ENCODE measurements around the gene CEACAM5.

CEACAM5 gene

DNA sequence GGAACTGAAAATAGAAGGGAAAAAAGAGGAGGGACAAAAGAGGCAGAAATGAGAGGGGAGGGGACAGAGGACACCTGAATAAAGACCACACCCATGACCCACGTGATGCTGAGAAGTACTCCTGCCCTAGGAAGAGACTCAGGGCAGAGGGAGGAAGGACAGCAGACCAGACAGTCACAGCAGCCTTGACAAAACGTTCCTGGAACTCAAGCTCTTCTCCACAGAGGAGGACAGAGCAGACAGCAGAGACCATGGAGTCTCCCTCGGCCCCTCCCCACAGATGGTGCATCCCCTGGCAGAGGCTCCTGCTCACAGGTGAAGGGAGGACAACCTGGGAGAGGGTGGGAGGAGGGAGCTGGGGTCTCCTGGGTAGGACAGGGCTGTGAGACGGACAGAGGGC lies at the start of gene CEACAM5:
CEACAM5 (plus strand) TSS at position 146 of the 400 bp plus-strand sequence; CDS start at position 252, 106 bp downstream.
- no peak for DNase-seq

DNA sequence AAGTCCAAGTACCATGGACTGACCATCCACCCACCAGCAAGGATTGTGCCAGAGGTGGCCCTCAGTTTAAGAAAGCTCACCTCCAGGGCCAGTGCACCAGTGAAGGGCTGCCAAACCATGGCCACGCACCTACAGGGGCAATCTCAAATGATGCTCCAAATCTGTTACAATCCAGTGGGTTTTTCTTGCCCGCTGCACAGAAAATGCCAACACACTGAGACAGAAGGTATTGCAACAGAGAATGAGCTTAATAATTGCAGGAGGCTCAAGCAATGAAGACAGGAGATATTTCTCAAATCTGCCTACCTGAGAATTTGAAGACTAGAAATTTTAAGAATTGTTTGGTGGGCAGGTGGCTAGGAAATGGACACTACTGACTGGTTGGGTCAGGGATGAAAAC lies 42.4 kb upstream of the CEACAM5 start:
- no peak for DNase-seq

DNA sequence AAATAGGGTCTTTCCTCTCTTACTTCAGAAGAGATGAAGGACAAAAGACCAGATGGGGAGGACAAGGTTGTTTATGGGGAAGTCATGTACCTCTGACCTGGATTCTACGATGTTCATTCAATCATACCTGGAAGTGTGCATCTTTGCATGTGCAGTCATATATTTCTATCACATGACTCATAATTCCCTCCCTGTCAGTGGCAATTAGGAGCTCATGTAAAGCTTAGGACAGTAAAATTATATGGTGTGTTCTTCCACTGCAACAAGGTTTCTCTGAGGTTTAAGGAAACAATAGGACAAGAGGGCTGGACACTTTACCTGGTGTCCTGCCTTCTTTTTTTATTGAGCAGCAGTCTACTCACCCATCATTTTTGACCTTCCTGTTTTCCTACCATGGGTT lies 40.1 kb upstream of the CEACAM5 start:
- no peak for DNase-seq

DNA sequence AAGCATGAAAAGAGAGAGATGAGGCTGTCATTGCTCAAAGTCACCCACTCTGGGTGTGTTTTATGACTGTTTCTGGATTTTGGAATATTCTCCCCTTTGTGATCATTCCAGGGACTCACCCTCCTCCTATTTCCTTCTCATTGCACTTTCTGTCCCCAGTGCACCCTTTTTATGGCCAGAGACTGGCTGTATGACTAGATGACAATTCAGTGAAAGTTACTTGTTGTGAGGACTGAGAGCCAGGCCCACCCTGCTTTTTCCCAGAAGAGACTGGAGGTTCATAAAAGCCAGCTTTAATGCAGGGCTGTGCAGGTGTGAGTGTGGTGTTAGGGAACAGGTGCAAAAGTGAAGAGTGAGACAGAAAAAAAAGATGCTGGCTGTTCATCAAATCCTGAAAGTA lies 37.7 kb upstream of the CEACAM5 start:
- DNase-seq, result no peak

DNA sequence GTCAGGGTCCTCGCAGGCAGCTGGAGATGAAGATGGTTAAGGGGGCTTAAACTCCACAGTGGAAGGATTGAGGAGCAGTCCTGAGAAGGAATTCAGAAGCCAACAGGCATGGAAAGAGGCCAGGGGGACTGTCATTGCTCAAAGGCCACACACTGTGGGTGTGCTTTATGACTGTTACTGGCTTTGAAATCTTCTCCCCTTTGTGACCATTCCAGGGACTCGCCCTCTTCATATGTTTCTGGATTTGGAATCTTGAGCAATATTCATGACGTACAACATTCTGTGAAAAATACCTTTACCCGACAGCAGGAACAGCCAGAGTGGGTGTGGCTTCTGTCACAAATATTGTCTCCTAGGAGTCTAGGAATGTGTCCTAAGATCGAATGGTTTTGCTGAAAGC lies 36.9 kb upstream of the CEACAM5 start:
- DNase-seq, result no peak

DNA sequence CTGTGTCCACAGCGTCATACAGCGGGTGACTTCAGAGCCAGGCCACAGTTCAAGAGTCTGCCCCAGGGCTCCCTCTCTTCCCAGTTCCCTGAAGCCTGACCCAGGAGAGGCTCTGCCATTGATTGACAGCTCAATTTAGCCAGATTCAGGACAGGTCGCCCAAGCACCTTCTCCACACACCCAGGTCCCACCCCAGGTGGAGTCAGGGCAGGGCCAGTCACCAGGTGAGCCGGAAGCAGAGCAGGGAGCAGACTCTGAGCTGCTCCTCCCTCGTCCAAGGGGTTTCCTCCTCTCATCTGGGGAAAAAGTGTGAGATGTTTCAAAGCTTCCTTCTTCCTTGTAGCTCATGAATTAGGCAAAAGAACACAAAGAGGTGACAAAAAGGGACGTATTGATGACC lies 26.0 kb upstream of the CEACAM5 start:
- DNase-seq, result no peak

DNA sequence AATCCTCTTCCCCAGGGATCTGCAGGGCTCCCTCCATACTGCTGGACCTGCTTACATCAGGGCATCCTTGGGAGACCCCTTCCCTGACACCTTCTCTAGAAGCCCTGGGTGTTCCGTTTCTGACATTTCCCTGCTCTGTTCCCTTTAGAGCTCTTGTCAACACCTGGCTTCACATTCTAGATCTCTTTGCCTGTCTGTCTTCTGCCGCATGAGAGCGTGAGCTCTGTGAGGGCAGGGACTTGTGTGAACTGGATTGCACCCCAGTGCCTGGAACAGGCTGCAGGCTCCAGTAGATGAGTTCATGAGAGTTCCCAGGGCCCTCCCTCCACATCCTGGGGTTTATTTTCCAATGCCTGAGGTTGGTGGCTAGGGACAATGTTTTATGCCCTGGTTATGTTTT lies 21.0 kb upstream of the CEACAM5 start:
- no peak for DNase-seq

DNA sequence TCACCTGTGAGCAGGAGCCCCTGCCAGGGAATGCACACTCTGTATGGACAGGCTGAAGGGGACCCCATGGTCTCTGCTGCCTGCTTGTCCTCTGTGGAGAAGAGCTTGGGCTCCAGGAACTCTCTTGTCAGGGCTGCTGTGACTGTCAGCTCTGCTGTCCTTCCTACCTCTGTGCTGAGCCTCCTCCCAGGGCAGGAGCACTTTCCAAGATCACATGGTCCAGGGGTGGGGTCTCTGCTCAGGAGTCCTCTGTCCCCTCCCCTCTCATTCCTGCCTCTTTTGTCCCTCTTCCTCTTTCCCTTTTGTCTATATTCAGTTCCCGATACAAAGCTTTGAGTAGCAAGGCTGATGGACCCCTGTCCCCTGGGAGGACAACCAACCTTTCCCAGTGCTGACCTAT lies 20.3 kb upstream of the CEACAM5 start, which contains the start of gene CEACAM7:
CEACAM7 (minus strand) TSS at position 173 of the 400 bp plus-strand sequence; CDS start at position 68, 105 bp downstream.
- DNase-seq, result no peak

DNA sequence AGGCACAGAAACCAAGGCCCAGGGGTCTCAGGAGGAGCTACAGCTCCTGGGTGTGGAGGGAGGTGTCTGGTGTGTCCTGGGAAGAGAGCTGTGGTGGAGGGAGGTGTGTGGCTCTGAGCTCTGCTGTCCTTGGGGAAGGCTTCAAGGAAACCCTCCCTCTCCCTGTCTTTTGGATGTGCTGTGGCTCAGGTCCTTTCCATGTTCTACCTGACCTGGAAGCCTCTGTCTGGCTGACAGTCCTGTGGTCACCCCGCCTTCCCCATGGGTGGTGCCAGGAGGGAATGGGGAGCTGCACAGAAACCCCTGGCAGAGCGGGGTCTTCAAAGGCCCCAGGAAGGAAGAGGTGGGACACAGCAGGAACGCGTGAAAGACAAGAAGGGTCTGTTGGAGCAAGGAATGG lies 19.7 kb upstream of the CEACAM5 start:
- no peak for DNase-seq

DNA sequence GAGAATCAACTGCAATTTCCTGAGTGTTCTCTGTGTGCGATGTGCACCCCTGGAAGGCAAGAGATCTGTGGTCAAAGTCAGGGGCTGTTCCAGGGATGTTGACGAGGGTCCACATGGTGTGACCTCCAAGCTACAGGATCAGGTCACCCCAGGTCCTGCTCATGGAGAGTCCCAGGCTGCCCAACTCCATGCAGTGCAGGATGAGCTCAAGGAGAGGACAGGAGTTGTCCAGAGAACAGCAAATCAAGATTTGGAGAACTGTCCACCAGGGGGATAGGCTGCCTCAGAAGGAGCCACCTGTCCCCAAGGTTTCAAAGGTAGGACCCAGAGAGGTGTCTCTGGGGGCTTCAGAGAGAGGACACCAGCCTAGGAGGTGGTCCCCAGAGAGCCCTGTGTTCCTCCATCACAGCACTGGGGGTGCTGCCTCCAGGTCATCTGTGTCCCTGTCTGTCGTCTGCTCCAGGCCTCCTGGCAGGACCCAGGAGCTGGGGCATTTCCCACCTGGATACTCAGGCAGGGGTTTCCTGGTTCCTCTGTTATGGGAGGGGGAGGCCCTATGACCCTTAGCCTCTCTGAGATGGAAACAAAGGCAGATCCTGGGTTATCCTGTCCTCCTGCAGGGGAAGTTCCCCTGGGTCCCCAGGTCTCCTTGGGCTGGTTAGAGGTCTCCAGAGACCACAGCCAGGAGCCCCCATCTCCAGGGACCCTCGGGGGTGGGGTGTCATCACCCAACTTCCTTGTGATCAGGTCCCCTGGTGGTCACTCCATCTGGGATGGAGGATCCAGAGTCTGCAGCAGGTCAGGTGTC lies 18.2 kb upstream of the CEACAM5 start:
- no peak for DNase-seq

DNA sequence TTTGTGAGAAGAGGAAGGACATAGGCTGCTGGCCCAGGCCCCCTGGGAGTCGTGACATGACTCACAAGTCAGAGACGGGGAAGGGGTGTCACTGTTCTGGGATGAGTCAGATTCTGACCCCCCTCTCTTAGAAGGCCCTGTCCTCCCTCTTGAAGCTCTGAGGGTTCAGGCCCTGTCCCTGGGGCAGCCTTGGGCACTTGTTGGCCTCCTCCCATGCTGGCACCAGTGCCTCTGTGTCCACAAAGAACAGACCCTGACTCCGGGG lies 17.7 kb upstream of the CEACAM5 start:
- no peak for DNase-seq

DNA sequence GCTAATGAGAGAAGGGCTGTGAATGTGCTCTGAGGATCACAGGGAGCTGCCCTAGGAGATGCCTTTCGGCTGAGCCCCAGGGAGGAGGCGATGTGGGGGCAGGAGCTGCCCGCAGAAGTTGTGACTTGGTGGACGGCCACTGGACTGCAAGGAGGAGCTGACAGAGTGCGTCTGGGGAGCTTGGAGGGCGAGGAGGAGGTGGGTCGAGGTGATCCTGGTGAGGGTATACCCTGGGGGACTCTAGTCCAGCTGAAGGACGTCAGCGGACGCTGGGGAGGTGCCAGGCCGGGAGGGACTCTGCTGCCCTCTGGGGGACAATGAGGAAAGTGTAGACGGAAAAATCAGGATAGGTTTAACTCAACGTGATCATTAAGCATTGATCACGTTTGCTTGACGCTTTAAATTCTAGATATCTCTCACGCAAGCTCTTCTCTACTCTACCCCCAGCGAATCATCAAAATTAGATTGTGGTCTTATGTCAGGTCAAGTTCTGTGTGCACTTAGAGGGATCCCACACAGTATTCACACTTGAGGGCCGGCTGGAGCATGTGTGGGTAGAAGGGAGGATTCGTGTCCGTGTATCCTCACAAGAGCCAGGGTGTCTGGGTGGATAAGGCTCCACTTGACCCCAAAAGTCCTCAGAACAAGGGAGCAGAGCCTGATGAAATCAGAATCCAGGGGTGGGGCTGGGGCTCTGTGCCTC lies 17.0 kb upstream of the CEACAM5 start:
- DNase-seq, result no peak

DNA sequence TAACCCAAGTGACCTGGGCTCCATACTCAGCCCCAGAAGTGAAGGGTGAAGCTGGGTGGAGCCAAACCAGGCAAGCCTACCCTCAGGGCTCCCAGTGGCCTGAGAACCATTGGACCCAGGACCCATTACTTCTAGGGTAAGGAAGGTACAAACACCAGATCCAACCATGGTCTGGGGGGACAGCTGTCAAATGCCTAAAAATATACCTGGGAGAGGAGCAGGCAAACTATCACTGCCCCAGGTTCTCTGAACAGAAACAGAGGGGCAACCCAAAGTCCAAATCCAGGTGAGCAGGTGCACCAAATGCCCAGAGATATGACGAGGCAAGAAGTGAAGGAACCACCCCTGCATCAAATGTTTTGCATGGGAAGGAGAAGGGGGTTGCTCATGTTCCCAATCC lies 14.2 kb upstream of the CEACAM5 start:
- no peak for DNase-seq

DNA sequence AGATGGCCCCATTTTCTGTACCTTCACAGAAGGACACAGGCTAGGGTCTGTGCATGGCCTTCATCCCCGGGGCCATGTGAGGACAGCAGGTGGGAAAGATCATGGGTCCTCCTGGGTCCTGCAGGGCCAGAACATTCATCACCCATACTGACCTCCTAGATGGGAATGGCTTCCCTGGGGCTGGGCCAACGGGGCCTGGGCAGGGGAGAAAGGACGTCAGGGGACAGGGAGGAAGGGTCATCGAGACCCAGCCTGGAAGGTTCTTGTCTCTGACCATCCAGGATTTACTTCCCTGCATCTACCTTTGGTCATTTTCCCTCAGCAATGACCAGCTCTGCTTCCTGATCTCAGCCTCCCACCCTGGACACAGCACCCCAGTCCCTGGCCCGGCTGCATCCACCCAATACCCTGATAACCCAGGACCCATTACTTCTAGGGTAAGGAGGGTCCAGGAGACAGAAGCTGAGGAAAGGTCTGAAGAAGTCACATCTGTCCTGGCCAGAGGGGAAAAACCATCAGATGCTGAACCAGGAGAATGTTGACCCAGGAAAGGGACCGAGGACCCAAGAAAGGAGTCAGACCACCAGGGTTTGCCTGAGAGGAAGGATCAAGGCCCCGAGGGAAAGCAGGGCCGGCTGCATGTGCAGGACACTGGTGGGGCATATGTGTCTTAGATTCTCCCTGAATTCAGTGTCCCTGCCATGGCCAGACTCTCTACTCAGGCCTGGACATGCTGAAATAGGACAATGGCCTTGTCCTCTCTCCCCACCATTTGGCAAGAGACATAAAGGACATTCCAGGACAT lies 13.4 kb upstream of the CEACAM5 start:
- DNase-seq, result no peak

DNA sequence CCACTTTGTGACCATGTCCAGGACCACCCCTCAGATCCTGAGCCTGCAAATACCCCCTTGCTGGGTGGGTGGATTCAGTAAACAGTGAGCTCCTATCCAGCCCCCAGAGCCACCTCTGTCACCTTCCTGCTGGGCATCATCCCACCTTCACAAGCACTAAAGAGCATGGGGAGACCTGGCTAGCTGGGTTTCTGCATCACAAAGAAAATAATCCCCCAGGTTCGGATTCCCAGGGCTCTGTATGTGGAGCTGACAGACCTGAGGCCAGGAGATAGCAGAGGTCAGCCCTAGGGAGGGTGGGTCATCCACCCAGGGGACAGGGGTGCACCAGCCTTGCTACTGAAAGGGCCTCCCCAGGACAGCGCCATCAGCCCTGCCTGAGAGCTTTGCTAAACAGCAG lies 12.7 kb upstream of the CEACAM5 start:
- no peak for DNase-seq

DNA sequence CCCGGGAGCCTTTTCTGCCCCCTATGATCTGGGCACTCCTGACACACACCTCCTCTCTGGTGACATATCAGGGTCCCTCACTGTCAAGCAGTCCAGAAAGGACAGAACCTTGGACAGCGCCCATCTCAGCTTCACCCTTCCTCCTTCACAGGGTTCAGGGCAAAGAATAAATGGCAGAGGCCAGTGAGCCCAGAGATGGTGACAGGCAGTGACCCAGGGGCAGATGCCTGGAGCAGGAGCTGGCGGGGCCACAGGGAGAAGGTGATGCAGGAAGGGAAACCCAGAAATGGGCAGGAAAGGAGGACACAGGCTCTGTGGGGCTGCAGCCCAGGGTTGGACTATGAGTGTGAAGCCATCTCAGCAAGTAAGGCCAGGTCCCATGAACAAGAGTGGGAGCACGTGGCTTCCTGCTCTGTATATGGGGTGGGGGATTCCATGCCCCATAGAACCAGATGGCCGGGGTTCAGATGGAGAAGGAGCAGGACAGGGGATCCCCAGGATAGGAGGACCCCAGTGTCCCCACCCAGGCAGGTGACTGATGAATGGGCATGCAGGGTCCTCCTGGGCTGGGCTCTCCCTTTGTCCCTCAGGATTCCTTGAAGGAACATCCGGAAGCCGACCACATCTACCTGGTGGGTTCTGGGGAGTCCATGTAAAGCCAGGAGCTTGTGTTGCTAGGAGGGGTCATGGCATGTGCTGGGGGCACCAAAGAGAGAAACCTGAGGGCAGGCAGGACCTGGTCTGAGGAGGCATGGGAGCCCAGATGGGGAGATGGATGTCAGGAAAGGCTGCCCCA lies 11.8 kb upstream of the CEACAM5 start:
- DNase-seq, result no peak

DNA sequence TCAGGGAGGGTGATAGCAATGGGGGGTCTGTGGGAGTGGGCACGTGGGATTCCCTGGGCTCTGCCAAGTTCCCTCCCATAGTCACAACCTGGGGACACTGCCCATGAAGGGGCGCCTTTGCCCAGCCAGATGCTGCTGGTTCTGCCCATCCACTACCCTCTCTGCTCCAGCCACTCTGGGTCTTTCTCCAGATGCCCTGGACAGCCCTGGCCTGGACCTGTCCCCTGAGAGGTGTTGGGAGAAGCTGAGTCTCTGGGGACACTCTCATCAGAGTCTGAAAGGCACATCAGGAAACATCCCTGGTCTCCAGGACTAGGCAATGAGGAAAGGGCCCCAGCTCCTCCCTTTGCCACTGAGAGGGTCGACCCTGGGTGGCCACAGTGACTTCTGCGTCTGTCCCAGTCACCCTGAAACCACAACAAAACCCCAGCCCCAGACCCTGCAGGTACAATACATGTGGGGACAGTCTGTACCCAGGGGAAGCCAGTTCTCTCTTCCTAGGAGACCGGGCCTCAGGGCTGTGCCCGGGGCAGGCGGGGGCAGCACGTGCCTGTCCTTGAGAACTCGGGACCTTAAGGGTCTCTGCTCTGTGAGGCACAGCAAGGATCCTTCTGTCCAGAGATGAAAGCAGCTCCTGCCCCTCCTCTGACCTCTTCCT lies 11.1 kb upstream of the CEACAM5 start:
- DNase-seq, result no peak

DNA sequence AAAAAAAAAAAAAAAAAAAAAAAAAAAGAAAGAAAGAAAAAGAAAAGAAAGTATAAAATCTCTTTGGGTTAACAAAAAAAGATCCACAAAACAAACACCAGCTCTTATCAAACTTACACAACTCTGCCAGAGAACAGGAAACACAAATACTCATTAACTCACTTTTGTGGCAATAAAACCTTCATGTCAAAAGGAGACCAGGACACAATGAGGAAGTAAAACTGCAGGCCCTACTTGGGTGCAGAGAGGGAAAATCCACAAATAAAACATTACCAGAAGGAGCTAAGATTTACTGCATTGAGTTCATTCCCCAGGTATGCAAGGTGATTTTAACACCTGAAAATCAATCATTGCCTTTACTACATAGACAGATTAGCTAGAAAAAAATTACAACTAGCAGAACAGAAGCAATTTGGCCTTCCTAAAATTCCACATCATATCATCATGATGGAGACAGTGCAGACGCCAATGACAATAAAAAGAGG lies 9.6 kb upstream of the CEACAM5 start:
- DNase-seq, result no peak

DNA sequence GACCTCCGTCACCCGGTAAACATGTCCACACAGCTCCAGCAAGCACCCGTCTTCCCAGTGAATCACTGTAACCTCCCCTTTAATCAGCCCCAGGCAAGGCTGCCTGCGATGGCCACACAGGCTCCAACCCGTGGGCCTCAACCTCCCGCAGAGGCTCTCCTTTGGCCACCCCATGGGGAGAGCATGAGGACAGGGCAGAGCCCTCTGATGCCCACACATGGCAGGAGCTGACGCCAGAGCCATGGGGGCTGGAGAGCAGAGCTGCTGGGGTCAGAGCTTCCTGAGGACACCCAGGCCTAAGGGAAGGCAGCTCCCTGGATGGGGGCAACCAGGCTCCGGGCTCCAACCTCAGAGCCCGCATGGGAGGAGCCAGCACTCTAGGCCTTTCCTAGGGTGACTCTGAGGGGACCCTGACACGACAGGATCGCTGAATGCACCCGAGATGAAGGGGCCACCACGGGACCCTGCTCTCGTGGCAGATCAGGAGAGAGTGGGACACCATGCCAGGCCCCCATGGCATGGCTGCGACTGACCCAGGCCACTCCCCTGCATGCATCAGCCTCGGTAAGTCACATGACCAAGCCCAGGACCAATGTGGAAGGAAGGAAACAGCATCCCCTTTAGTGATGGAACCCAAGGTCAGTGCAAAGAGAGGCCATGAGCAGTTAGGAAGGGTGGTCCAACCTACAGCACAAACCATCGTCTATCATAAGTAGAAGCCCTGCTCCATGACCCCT lies 9.0 kb upstream of the CEACAM5 start:
- no peak for DNase-seq

DNA sequence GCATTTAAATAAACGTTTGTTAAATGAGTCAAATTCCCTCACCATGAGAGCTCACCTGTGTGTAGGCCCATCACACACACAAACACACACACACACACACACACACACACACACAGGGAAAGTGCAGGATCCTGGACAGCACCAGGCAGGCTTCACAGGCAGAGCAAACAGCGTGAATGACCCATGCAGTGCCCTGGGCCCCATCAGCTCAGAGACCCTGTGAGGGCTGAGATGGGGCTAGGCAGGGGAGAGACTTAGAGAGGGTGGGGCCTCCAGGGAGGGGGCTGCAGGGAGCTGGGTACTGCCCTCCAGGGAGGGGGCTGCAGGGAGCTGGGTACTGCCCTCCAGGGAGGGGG lies 8.5 kb upstream of the CEACAM5 start:
- no peak for DNase-seq

DNA sequence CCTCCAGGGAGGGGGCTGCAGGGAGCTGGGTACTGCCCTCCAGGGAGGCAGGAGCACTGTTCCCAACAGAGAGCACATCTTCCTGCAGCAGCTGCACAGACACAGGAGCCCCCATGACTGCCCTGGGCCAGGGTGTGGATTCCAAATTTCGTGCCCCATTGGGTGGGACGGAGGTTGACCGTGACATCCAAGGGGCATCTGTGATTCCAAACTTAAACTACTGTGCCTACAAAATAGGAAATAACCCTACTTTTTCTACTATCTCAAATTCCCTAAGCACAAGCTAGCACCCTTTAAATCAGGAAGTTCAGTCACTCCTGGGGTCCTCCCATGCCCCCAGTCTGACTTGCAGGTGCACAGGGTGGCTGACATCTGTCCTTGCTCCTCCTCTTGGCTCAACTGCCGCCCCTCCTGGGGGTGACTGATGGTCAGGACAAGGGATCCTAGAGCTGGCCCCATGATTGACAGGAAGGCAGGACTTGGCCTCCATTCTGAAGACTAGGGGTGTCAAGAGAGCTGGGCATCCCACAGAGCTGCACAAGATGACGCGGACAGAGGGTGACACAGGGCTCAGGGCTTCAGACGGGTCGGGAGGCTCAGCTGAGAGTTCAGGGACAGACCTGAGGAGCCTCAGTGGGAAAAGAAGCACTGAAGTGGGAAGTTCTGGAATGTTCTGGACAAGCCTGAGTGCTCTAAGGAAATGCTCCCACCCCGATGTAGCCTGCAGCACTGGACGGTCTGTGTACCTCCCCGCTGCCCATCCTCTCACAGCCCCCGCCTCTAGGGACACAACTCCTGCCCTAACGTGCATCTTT lies 7.8 kb upstream of the CEACAM5 start:
- no peak for DNase-seq
